Measurements from ENCODE around the gene EHBP1.

DNA sequence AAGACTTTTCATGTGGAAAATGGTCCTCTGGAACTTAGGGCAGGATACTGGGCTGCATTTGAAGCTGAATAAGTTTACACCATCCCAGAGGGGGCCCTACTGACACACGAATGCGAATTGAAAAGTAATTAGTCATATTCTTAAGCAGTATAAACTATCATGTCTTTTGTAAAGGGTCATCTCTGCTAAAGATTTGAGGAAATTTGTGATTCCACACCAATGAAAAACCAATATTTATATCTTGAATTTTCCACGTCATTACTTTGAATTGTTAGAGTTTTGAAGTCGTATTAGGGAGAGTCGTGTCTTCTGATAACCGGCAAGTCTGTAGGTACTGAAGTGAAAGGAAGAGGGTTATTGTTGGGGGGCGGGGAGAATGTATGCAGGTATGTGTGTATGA is 341.0 kb downstream of the EHBP1 start:
- TF ChIP-seq ZNF274 (IDR thresholded peaks at IDR 0.05; ENCODE audit: low read depth, low read length) (no peak), YY1 (IDR thresholded peaks at IDR 0.05; ENCODE audit: insufficient read depth, insufficient read length) (no peak), SUZ12 (IDR thresholded peaks at IDR 0.05; ENCODE audit: extremely low read depth, insufficient read depth, insufficient read length) (no peak)
